Prostate gland (tissue), 2 donors: ENCODE data around the gene NRBF2. TPM values are rescaled to one million over a fixed set of nuclear protein-coding genes. Genes with fewer than 3 reads are reported as not detected.

Experiments
- DNase-seq: peaks from one replicate; pipeline ENCODE4 v3.0.0-alpha.2; 2019; ENCODE audit warnings: low spot score
- H3K27ac ChIP-seq, 2 donors: fragments of 200-600 bp; sonication (generic); 2 replicates each; pipeline ENCODE4 v1.5.1; 2017 to 2019
- H3K27me3 ChIP-seq: fragments of 200-600 bp; sonication (generic); replicated peaks from 2 replicates; pipeline ENCODE4 v1.5.1; 2019; ENCODE audit not compliant: insufficient read depth
- H3K36me3 ChIP-seq, 2 donors: fragments of 200-600 bp; sonication (generic); 1 replicate in 1 of 2; 2 replicates in 1 of 2; pipeline versions ENCODE4 v1.5.1 to v1.8.1; 2017 to 2019
- H3K4me1 ChIP-seq: fragments of 200-600 bp; sonication (generic); replicated peaks from 2 replicates; pipeline ENCODE4 v1.5.1; 2019
- H3K4me3 ChIP-seq, 2 donors: fragments of 200-600 bp; sonication (generic); 2 replicates each; pipeline ENCODE4 v1.5.1; 2017 to 2019
- H3K9me3 ChIP-seq: fragments of 200-600 bp; sonication (generic); 2 replicates; pipeline ENCODE4 v1.5.1; 2017
- CTCF ChIP-seq, 4 experiments: fragments of 200-600 bp in 2 of 4; fragments of 450-650 bp in 2 of 4; sonication (generic) in 2 of 4; IDR thresholded peaks; 1 replicate in 3 of 4; 2 replicates in 1 of 4; pipeline ENCODE4 v1.5.1; 2016 to 2019; ENCODE audit warnings: antibody characterized with exemption in 4 of 4, mild to moderate bottlenecking in 2 of 4, moderate library complexity in 2 of 4
- POLR2A ChIP-seq: fragments of 450-650 bp; IDR thresholded peaks from one replicate; pipeline ENCODE4 v1.6.1; 2016; ENCODE audit warnings: antibody characterized with exemption, mild to moderate bottlenecking
- POLR2AphosphoS5 ChIP-seq: sonication (generic); formaldehyde crosslinking; IDR thresholded peaks from one replicate; pipeline ENCODE4 v1.6.1; 2017; ENCODE audit warnings: antibody characterized with exemption
- WGBS: methylation state at CpG from one replicate; pipeline ENCODE4 v1.1.5; 2018; 5-methylcytosine and 5-hydroxymethylcytosine counted together
- intact Hi-C: fragments of 100-400 bp; cut with DNase I; formaldehyde crosslinking; loops from one replicate; pipeline ENCODE4 v1.14.2; 2022
- total RNA-seq, 2 donors: library from RNA; depleted of rRNA; stranded (reverse); fragments of >200 nt; gene quantifications; one replicate each; pipeline ENCODE4 v1.1.0, GENCODE V29; 2016

Gene NRBF2
- total RNA-seq, 2 donors from 2014 or later, result 15.7 to 20.6 TPM

- Histone ChIP-seq H3K4me3 (no peak overlapping the region), H3K27ac (no peak overlapping the region), H3K27me3 (no peaks in the 10 kb centered on the region), H3K36me3 (no peaks in the 10 kb centered on the region), H3K4me1 (no peaks in the 10 kb centered on the region), H3K9me3 (no peaks in the 10 kb centered on the region)
- 53% methylated on average over 1 of the region's 1 CpG for WGBS
- intact Hi-C loops, result no loop called here
- no peak for DNase-seq
- TF ChIP-seq POLR2AphosphoS5, result no peak
- TF ChIP-seq POLR2A, result no peak
- TF ChIP-seq CTCF (IDR thresholded peaks at IDR 0.05), result no peak
Observed at GRCh38 chr10:63171255-63171855, 38.2 kb downstream of the NRBF2 start.

GRCh38 chr10:63171926-63172325, 38.8 kb downstream of the NRBF2 start:
- Histone ChIP-seq H3K4me1 (no peaks in the 10 kb centered on the region), H3K4me3 (no peak overlapping the region), H3K27me3 (no peaks in the 10 kb centered on the region), H3K36me3 (no peaks in the 10 kb centered on the region), H3K27ac (no peak overlapping the region), H3K9me3 (no peaks in the 10 kb centered on the region)
- intact Hi-C loops, result no loop called here
- DNase-seq, result no peak
- WGBS, result 92% methylated on average over 1 of the region's 1 CpG
- TF ChIP-seq POLR2A (no peak), POLR2AphosphoS5 (no peak), CTCF (IDR thresholded peaks at IDR 0.05) (no peak)

DNA sequence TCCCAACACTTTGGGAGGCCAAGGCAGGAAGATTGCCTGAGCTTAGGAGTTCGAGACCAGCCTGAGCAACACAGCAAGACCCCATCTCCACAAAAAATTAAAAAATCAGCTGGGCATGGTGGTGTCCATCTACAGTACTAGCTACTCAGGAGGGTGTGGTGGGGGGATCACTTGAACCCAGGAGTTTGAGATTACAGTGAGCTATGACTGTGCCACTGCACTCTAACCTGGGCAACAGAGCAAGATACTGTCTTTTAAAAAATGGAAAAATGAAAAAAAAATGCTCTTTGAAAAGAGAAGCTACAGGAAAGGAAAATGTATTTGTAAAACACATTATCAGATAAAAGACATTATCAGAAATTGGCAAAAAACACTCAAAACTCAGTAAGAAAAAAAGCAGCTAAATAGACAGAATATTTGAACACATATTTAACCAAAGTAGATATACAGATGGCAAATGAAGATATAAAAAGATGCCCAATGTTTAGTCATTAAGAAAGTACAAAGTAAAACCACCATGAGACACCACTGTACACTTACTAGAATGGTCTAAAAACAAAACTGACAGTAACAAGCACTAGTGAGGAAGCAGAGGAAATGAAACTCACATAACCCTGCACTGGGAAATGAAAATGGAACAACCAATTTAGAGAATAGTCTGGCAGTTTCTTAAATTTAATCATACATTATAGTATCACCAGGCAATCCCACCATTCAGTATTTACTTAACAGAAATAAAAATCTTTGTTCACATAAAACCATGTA, 40.5 kb downstream of the NRBF2 start:
- TF ChIP-seq POLR2A (no peak), POLR2AphosphoS5 (no peak), CTCF (IDR thresholded peaks at IDR 0.05) (no peak)
- H3K27ac ChIP-seq, result no peak overlapping the region

DNA sequence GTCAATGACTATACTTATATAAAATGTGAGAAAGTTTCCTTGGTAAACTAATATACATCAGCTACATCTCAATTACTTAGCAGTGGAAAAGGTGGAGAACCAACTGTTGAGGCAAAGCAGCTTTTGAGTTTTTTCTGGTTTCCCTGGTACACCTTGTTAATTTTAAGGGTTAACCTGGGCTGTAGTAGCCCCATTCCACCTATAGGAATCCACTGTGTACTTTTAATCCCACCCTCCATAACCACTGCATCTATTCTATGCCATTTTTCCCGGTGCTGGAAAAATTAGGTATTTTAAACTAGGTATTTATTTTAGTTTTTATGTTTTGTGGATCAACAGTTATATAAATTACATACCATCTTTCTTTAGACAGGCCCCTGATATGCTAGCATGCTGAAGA, 42.4 kb downstream of the NRBF2 start:
- intact Hi-C loops, result no loop called here
- H3K27ac ChIP-seq, result no peak overlapping the region
- H3K4me1 ChIP-seq, result no peaks in the 10 kb centered on the region
- 79% methylated on average over 1 of the region's 1 CpG for WGBS
- no peaks in the 10 kb centered on the region for H3K36me3 ChIP-seq
- no peak overlapping the region for H3K4me3 ChIP-seq
- H3K27me3 ChIP-seq, result no peaks in the 10 kb centered on the region
- H3K9me3 ChIP-seq, result no peaks in the 10 kb centered on the region
- DNase-seq, result no peak
- TF ChIP-seq POLR2A (no peak), CTCF (IDR thresholded peaks at IDR 0.05) (no peak), POLR2AphosphoS5 (no peak)

More for the DNA sequence above, 40.5 kb downstream of the NRBF2 start:
- WGBS, result 88% methylated on average over 1 of the region's 1 CpG
- H3K27me3 ChIP-seq, result no peaks in the 10 kb centered on the region
- DNase-seq, result no peak
- no peaks in the 10 kb centered on the region for H3K9me3 ChIP-seq
- H3K4me1 ChIP-seq, result no peaks in the 10 kb centered on the region
- H3K36me3 ChIP-seq, result no peaks in the 10 kb centered on the region
- no peak overlapping the region for H3K4me3 ChIP-seq
- intact Hi-C loops, result no loop called here

- H3K27ac ChIP-seq, result no peak overlapping the region
- no peak for DNase-seq
- H3K4me1 ChIP-seq, result no peaks in the 10 kb centered on the region
- H3K27me3 ChIP-seq, result no peaks in the 10 kb centered on the region
- H3K36me3 ChIP-seq, result peaks cover 0 to 4% of the 10 kb centered on the region in 2 donors
- WGBS, result 18% methylated on average over 1 of the region's 1 CpG
- no peak overlapping the region for H3K4me3 ChIP-seq
- H3K9me3 ChIP-seq, result no peaks in the 10 kb centered on the region
- intact Hi-C loops, result no loop called here
- TF ChIP-seq POLR2A, result no peak
- no peak for TF ChIP-seq POLR2AphosphoS5
- TF ChIP-seq CTCF (IDR thresholded peaks at IDR 0.05), result no peak
Observed at GRCh38 chr10:63192826-63193225, 59.7 kb downstream of the NRBF2 start.
